HL-60 (cell line): Measurements from ENCODE around the gene PIK3R2.

Experiments used
- GABPA ChIP-seq: IDR thresholded peaks from 2 replicates; pipeline ENCODE4 v1.6.1; 2012; ENCODE audit warnings: low read depth
- POLR2AphosphoS5 ChIP-seq: IDR thresholded peaks from 2 replicates; pipeline ENCODE4 v1.6.1; 2012; ENCODE audit warnings: low read depth
- TF ChIP-seq, protein P1 (sequence below): IDR thresholded peaks from one replicate; pipeline ENCODE4 v1.5.1; 2011; ENCODE audit warnings: low read length, control low read depth, inconsistent platforms; ENCODE audit not compliant: insufficient read depth
- TF ChIP-seq, protein P2 (sequence below): IDR thresholded peaks from 2 replicates; pipeline ENCODE4 v1.6.1; 2012; ENCODE audit warnings: low read depth; ENCODE audit not compliant: insufficient replicate concordance

DNA sequence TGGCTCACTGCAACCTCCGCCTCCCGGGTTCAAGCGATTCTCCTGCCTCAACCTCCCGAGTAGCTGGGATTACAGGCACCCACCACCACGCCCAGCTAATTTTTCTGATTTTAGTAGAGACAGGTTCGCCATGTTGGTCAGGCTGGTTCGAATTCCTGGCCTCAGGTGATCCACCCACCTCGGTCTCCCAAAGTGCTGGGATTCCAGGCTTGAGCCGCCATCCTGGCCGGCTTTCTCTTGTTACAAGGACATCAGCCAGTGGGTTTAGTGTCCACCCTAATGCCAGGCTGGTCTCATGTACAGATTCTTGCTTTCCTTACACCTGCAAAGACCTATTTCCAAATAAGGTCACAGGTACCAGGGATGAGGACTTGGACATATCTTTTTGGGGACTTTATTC is 6.8 kb downstream of the PIK3R2 start:
- TF ChIP-seq, protein P1, sequence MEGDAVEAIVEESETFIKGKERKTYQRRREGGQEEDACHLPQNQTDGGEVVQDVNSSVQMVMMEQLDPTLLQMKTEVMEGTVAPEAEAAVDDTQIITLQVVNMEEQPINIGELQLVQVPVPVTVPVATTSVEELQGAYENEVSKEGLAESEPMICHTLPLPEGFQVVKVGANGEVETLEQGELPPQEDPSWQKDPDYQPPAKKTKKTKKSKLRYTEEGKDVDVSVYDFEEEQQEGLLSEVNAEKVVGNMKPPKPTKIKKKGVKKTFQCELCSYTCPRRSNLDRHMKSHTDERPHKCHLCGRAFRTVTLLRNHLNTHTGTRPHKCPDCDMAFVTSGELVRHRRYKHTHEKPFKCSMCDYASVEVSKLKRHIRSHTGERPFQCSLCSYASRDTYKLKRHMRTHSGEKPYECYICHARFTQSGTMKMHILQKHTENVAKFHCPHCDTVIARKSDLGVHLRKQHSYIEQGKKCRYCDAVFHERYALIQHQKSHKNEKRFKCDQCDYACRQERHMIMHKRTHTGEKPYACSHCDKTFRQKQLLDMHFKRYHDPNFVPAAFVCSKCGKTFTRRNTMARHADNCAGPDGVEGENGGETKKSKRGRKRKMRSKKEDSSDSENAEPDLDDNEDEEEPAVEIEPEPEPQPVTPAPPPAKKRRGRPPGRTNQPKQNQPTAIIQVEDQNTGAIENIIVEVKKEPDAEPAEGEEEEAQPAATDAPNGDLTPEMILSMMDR: no peak
- TF ChIP-seq POLR2AphosphoS5 (no peak), GABPA (no peak)
- TF ChIP-seq, protein P2, sequence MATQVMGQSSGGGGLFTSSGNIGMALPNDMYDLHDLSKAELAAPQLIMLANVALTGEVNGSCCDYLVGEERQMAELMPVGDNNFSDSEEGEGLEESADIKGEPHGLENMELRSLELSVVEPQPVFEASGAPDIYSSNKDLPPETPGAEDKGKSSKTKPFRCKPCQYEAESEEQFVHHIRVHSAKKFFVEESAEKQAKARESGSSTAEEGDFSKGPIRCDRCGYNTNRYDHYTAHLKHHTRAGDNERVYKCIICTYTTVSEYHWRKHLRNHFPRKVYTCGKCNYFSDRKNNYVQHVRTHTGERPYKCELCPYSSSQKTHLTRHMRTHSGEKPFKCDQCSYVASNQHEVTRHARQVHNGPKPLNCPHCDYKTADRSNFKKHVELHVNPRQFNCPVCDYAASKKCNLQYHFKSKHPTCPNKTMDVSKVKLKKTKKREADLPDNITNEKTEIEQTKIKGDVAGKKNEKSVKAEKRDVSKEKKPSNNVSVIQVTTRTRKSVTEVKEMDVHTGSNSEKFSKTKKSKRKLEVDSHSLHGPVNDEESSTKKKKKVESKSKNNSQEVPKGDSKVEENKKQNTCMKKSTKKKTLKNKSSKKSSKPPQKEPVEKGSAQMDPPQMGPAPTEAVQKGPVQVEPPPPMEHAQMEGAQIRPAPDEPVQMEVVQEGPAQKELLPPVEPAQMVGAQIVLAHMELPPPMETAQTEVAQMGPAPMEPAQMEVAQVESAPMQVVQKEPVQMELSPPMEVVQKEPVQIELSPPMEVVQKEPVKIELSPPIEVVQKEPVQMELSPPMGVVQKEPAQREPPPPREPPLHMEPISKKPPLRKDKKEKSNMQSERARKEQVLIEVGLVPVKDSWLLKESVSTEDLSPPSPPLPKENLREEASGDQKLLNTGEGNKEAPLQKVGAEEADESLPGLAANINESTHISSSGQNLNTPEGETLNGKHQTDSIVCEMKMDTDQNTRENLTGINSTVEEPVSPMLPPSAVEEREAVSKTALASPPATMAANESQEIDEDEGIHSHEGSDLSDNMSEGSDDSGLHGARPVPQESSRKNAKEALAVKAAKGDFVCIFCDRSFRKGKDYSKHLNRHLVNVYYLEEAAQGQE: no peak
